Astrocyte (in vitro differentiated cells and primary cell): ENCODE data around the gene RRBP1.

ENCODE experiments used
- CTCF ChIP-seq: IDR thresholded peaks from 2 replicates; pipeline ENCODE4 v1.5.1; 2011; ENCODE audit warnings: low read depth, mild to moderate bottlenecking, inconsistent platforms, low read length, moderate library complexity; ENCODE audit not compliant: insufficient read depth
- EZH2 ChIP-seq: IDR thresholded peaks from 2 replicates; pipeline ENCODE4 v1.6.1; 2012; ENCODE audit warnings: mild to moderate bottlenecking, low read length, inconsistent platforms; ENCODE audit not compliant: insufficient read depth

GRCh38 chr20:17572034-17572638 lies 109.9 kb downstream of the RRBP1 start:
- TF ChIP-seq EZH2, result no peak
- TF ChIP-seq CTCF, result no peak
